CD4-positive, alpha-beta T cell (primary cell): ENCODE measurements around the gene E2F4. TPM values are rescaled to one million over a fixed set of nuclear protein-coding genes. Genes with fewer than 3 reads are reported as not detected.
A peak's percentile ranks its signal among the peaks of the same experiment; 100 is the strongest.

Experiments used
- ATAC-seq: fragments of 200-7000 bp; cut with Tn5 transposase; one replicate; pipeline ENCODE4 v1.10.0; 2022; ENCODE audit warnings: mild to moderate bottlenecking; ENCODE audit not compliant: poor library complexity
- CTCF ChIA-PET: fragments of 350-600 bp; sonication (Branson Sonifier 250); formaldehyde crosslinking; loops from one replicate; lab custom pipeline; 2021; ENCODE audit warnings: antibody characterized with exemption, inconsistent platforms; lab: Charles Lee
- POLR2A ChIA-PET: fragments of 350-600 bp; sonication (Branson Sonifier 250); formaldehyde crosslinking; loops from one replicate; lab custom pipeline; 2021; ENCODE audit warnings: antibody characterized with exemption, inconsistent platforms; lab: Charles Lee
- DNase-seq, 14 experiments: peaks; one replicate each; pipeline ENCODE4 v3.0.0-alpha.2; 2013 to 2020; ENCODE audit warnings: mixed read lengths in 2 of 14
- H3K27ac ChIP-seq, 2 donors: one replicate each; pipeline versions ENCODE4 v1.5.1 to v1.7.0; 2013; ENCODE audit warnings: low read length in 2 of 2, low read depth in 1 of 2, mild to moderate bottlenecking in 1 of 2
- H3K27me3 ChIP-seq, 2 experiments: 1 replicate in 1 of 2; 2 replicates in 1 of 2; pipeline versions ENCODE4 v1.6.1 to v1.7.0; 2013; ENCODE audit warnings: low read length in 2 of 2, control low read depth in 1 of 2, mild to moderate bottlenecking in 1 of 2, moderate library complexity in 1 of 2; ENCODE audit not compliant: insufficient read depth in 2 of 2, control insufficient read depth in 1 of 2
- H3K36me3 ChIP-seq: one replicate; pipeline ENCODE4 v1.6.1; 2013; ENCODE audit warnings: low read length, control low read depth; ENCODE audit not compliant: insufficient read depth
- H3K4me1 ChIP-seq: one replicate; pipeline ENCODE4 v1.6.1; 2013; ENCODE audit warnings: low read length, control low read depth; ENCODE audit not compliant: insufficient read depth
- H3K4me3 ChIP-seq: one replicate; pipeline ENCODE4 v1.5.1; 2013; ENCODE audit warnings: mild to moderate bottlenecking, low read length, moderate library complexity
- H3K9me3 ChIP-seq, 2 experiments: 1 replicate in 1 of 2; 2 replicates in 1 of 2; pipeline versions ENCODE4 v1.6.1 to v1.7.0; 2013; ENCODE audit warnings: low read length in 2 of 2, mild to moderate bottlenecking in 2 of 2, control low read depth in 1 of 2, moderate library complexity in 1 of 2; ENCODE audit not compliant: control insufficient read depth in 1 of 2, insufficient read depth in 1 of 2
- H3K27ac Mint-ChIP-seq: one replicate; pipeline ENCODE4 v1.8.0; 2020; ENCODE audit warnings: mixed read lengths
- H3K27me3 Mint-ChIP-seq: one replicate; pipeline ENCODE4 v1.8.0; 2021; ENCODE audit warnings: mixed read lengths
- H3K36me3 Mint-ChIP-seq: one replicate; pipeline ENCODE4 v1.8.0; 2021; ENCODE audit warnings: low read depth, mixed read lengths
- H3K4me1 Mint-ChIP-seq: one replicate; pipeline ENCODE4 v1.8.0; 2021; ENCODE audit warnings: low read depth, mixed read lengths
- H3K4me3 Mint-ChIP-seq: one replicate; pipeline ENCODE4 v1.8.0; 2020; ENCODE audit warnings: mild to moderate bottlenecking, mixed read lengths
- H3K9me3 Mint-ChIP-seq: one replicate; pipeline ENCODE4 v1.8.0; 2020; ENCODE audit warnings: mixed read lengths
- intact Hi-C, 2 experiments: fragments of 100-400 bp; cut with DNase I in 1 of 2; cut with micrococcal nuclease in 1 of 2; formaldehyde crosslinking; loops; one replicate each; pipeline versions ENCODE4 v1.15.1 to v1.9.0; 2023 to 2025; cut with DNase I, micrococcal nuclease
- total RNA-seq, 174 experiments: library from RNA in 2 of 174; stranded (reverse) in 2 of 174; gene quantifications; one replicate each; pipeline ENCODE4 v1.2.3 and lab custom pipeline; 2021 to 2026
- TF ChIP-seq, protein P1 (sequence below): fragments of 200-600 bp; IDR thresholded peaks from one replicate; pipeline ENCODE4 v1.8.0; 2022; ENCODE audit warnings: antibody characterized with exemption, mild to moderate bottlenecking

The E2F4 gene
- total RNA-seq, 2 experiments from 2014 or later, result 50.9 to 56.1 TPM

DNA sequence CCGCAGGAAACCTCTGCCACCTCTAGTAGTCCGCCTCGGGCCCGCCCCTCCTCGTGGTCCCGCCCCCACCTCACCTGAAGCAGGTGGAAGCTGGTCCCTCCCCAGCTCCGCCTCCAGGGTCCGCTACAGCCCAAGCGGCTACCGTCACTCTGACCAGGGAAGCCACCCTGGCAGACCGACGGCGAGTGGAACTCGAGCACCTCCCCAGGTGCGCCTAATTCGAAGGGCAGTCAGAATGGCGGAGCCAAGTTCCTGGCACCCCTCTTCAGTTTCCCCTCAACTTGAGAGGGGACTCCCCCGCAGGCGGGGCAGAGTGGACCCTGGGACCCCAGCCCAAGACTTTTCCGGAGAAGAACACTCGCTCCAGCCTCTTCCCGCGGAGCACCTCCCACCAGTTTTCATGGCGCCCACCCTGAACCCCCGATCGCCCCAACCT lies 54.8 kb downstream of the E2F4 start:
- ChIA-PET CTCF (interaction anchor here (1.3 to 5.3 kb wide), 2 partner anchors 19 to 235 kb away, joined by 3 to 31 read pairs; partner anchors contain the start of gene TMEM208), POLR2A (interaction anchor here (0.6 to 6.2 kb wide), 6 partner anchors 8 to 234 kb away, joined by 3 to 81 read pairs (median 4); partner anchors contain the start of genes ATP6V0D1, B3GNT9 and TMEM208)
- peaks cover 0 to 6% of the 10 kb centered on the region in 2 experiments for H3K27me3 ChIP-seq
- peak overlapping the region; percentile 87 for H3K4me3 ChIP-seq
- Mint-ChIP-seq H3K27me3 (peaks cover 10% of the 10 kb centered on the region), H3K36me3 (no peaks in the 10 kb centered on the region), H3K27ac (peak overlapping the region; percentile 68), H3K4me1 (peaks cover 42% of the 10 kb centered on the region), H3K9me3 (no peaks in the 10 kb centered on the region), H3K4me3 (peak overlapping the region; percentile 97)
- no peaks in the 10 kb centered on the region for H3K36me3 ChIP-seq
- TF ChIP-seq, protein P1, sequence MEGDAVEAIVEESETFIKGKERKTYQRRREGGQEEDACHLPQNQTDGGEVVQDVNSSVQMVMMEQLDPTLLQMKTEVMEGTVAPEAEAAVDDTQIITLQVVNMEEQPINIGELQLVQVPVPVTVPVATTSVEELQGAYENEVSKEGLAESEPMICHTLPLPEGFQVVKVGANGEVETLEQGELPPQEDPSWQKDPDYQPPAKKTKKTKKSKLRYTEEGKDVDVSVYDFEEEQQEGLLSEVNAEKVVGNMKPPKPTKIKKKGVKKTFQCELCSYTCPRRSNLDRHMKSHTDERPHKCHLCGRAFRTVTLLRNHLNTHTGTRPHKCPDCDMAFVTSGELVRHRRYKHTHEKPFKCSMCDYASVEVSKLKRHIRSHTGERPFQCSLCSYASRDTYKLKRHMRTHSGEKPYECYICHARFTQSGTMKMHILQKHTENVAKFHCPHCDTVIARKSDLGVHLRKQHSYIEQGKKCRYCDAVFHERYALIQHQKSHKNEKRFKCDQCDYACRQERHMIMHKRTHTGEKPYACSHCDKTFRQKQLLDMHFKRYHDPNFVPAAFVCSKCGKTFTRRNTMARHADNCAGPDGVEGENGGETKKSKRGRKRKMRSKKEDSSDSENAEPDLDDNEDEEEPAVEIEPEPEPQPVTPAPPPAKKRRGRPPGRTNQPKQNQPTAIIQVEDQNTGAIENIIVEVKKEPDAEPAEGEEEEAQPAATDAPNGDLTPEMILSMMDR, result no peak
- peaks cover 72% of the 10 kb centered on the region for H3K4me1 ChIP-seq
- peak overlapping the region; percentile 65 to 74 for H3K27ac ChIP-seq
- no peaks in the 10 kb centered on the region for H3K9me3 ChIP-seq
- ATAC-seq, result peak; percentile 4
- DNase-seq, result peak in 8 of 14 experiments; percentile 24 to 63 (median 46)
- intact Hi-C loops, result loop anchor here (1.0 to 10.0 kb wide), 4 partner anchors 19 to 838 kb away; partner anchors contain the start of genes NFATC3 (in 1 of the 2), PHAF1 (in 1 of the 2), RANBP10 (in 1 of the 2) and TMEM208 (in 1 of the 2)

DNA sequence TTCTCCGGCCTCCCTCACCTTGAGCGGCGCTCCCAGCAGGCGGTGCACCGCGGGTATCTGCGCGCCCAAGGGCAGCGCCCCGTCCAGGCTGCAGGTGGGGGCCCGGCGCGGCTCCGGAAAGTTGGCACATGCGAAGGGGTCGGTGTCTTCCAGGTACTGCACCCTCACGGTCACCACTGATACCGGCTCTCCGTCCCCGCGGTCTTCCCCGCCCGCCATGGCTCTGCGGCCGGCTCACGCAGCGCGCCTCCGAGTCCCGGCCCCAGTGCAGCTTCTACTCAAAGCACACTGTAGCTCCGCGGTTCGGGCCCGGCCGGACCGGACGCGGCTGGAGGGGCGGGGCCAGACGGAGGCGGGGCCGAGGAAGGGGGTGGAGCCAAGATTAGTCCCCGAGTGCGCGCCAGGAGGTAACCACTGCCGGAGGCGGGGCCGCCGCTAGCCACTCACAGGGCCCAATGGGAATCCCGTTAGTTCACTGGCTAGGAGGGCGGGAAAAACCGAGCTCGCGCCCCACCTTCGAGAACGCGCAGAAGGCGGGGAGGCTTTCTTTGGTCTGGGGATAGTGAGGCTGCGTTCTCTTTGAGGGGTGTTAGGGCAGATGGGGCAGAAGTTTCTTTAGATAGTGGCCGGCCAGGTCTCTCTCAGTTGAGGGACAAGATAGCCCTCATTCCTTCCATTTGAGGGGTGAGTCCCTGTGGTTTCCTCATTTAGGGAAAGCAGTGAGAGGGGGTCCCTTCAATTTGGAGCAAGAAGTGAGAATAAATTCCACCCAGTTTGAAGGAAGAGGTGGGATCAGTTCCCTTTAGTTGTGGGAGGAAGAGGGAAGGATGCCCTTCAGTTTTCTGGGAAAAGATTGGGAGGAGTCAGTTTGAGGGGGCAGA lies 55.5 kb downstream of the E2F4 start, which contains the start of gene FHOD1:
FHOD1 (minus strand) TSS at position 290 of the 881 bp plus-strand sequence; CDS start at position 219, 71 bp downstream.
- Mint-ChIP-seq H3K9me3 (no peaks in the 10 kb centered on the region), H3K27me3 (peaks cover 13% of the 10 kb centered on the region), H3K4me3 (peak within 1 kb of the TSS; percentile 97), H3K36me3 (no peaks in the 10 kb centered on the region), H3K4me1 (peaks cover 42% of the 10 kb centered on the region), H3K27ac (peak within 1 kb of the TSS; percentile 68)
- TF ChIP-seq, protein P1, result no peak
- H3K36me3 ChIP-seq, result no peaks in the 10 kb centered on the region
- ChIA-PET CTCF (interaction anchor here (1.0 to 5.3 kb wide), 5 partner anchors 20 to 417 kb away, joined by 3 to 31 read pairs (median 3); partner anchors contain the start of genes NAE1 and TMEM208), POLR2A (interaction anchor here (0.6 to 6.2 kb wide), 11 partner anchors 8 to 234 kb away, joined by 3 to 81 read pairs (median 4); partner anchors contain the start of genes ATP6V0D1, B3GNT9 and TMEM208)
- DNase-seq (peak; percentile 86 to 99 (median 96)), ATAC-seq (peak; percentile 74)
- peak within 1 kb of the TSS; percentile 65 to 74 for H3K27ac ChIP-seq
- H3K4me3 ChIP-seq, result peak within 1 kb of the TSS; percentile 87
- H3K9me3 ChIP-seq, result no peaks in the 10 kb centered on the region
- H3K4me1 ChIP-seq, result peaks cover 69% of the 10 kb centered on the region
- intact Hi-C loops, result loop anchor here (1.0 to 10.0 kb wide), 4 partner anchors 20 to 837 kb away; partner anchors contain the start of genes NFATC3 (in 1 of the 2), PHAF1 (in 1 of the 2), RANBP10 (in 1 of the 2) and TMEM208 (in 1 of the 2)
- H3K27me3 ChIP-seq, result peaks cover 0 to 6% of the 10 kb centered on the region in 2 experiments

DNA sequence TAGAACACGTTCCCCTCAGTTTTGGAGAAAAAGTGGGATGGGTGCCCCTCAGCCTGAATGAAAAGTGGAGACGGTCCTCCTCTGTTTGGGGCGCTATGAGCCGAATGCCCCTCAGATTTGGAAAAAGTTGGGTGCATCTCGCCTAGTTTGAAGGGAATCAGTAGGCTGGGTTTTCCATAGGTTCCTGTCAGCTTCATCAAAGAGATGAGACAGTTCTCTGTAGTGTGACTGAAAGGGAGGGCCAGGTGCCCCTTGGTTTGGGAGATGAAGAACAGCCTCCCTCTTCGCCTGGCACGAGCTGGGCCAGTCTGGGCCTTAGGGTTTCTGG lies 56.1 kb downstream of the E2F4 start:
- DNase-seq, result no peak
- Mint-ChIP-seq H3K36me3 (no peaks in the 10 kb centered on the region), H3K27me3 (peaks cover 13% of the 10 kb centered on the region), H3K27ac (peak overlapping the region; percentile 68), H3K9me3 (no peaks in the 10 kb centered on the region), H3K4me3 (peak overlapping the region; percentile 97), H3K4me1 (peaks cover 42% of the 10 kb centered on the region)
- intact Hi-C loops, result loop anchor here (5.0 to 10.0 kb wide), 3 partner anchors 141 to 837 kb away; partner anchors contain the start of genes NFATC3 (in 1 of the 2), PHAF1 (in 1 of the 2), RANBP10 (in 1 of the 2) and TSNAXIP1 (in 1 of the 2)
- POLR2A ChIA-PET, result interaction anchor here (0.9 to 6.2 kb wide), 10 partner anchors 9 to 234 kb away, joined by 3 to 81 read pairs (median 4); partner anchors contain the start of genes ATP6V0D1, B3GNT9 and TMEM208
- ATAC-seq, result no peak
- TF ChIP-seq, protein P1, result no peak
- Histone ChIP-seq H3K9me3 (no peaks in the 10 kb centered on the region), H3K4me3 (peak overlapping the region; percentile 87), H3K27me3 (peaks cover 0 to 6% of the 10 kb centered on the region in 2 experiments), H3K27ac (no peak overlapping the region), H3K36me3 (no peaks in the 10 kb centered on the region), H3K4me1 (peaks cover 67% of the 10 kb centered on the region)
- CTCF ChIA-PET, result interaction anchor here (1.0 to 5.3 kb wide), 4 partner anchors 21 to 417 kb away, joined by 3 to 31 read pairs (median 4); partner anchors contain the start of genes NAE1 and TMEM208
